Adrenal gland (tissue), 12 donors: ENCODE data around the gene PSMG3. TPM values are rescaled to one million over a fixed set of nuclear protein-coding genes. Genes with fewer than 3 reads are reported as not detected.
"Not testable (repeated sequence)": the region's sequence is repeated elsewhere in the genome, so short reads cannot be mapped to it uniquely, and the experiment has no call there.

Experiments
- DNase-seq, 7 donors: peaks; one replicate each; pipeline ENCODE4 v3.0.0-alpha.2; 2019 to 2020
- H3K27ac ChIP-seq, 5 donors: fragments of 200-600 bp; sonication (generic) in 4 of 5; 1 replicate in 3 of 5; 2 replicates in 2 of 5; pipeline versions ENCODE4 v1.5.1 to v1.8.0; 2016 to 2020; ENCODE audit warnings: mild to moderate bottlenecking in 1 of 5
- H3K27me3 ChIP-seq: fragments of 200-600 bp; 2 replicates; pipeline ENCODE4 v1.8.0; 2021
- H3K36me3 ChIP-seq, 2 donors: fragments of 200-600 bp; replicated peaks in 1 of 2; 1 replicate in 1 of 2; 2 replicates in 1 of 2; pipeline versions ENCODE4 v1.5.1 to v1.8.0; 2018 to 2022
- H3K4me1 ChIP-seq, 2 donors: fragments of 200-600 bp; replicated peaks in 1 of 2; 1 replicate in 1 of 2; 2 replicates in 1 of 2; pipeline versions ENCODE4 v1.5.1 to v1.8.0; 2018 to 2021
- H3K4me3 ChIP-seq, 4 donors: fragments of 200-600 bp; sonication (generic) in 3 of 4; one replicate each; pipeline ENCODE4 v1.5.1; 2016 to 2018
- H3K9me3 ChIP-seq, 3 donors: fragments of 200-600 bp; sonication (generic) in 1 of 3; replicated peaks in 1 of 3; 1 replicate in 2 of 3; 2 replicates in 1 of 3; pipeline versions ENCODE4 v1.5.1 to v1.8.0; 2016 to 2021
- CTCF ChIP-seq, 6 experiments: fragments of 450-650 bp in 4 of 6; fragments of 200-600 bp in 2 of 6; sonication (generic) in 1 of 6; IDR thresholded peaks; 1 replicate in 5 of 6; 2 replicates in 1 of 6; pipeline versions ENCODE4 v1.5.1 to v1.8.0; 2016 to 2021; ENCODE audit warnings: antibody characterized with exemption in 6 of 6, mild to moderate bottlenecking in 2 of 6, moderate library complexity in 1 of 6
- POLR2A ChIP-seq, 2 donors: fragments of 450-650 bp; IDR thresholded peaks; one replicate each; pipeline ENCODE4 v1.6.1; 2017; ENCODE audit warnings: antibody characterized with exemption in 2 of 2, mild to moderate bottlenecking in 2 of 2, moderate library complexity in 1 of 2
- WGBS, 4 donors: extraction: QIAGEN DNeasy Blood & Tissue Kit in 2 of 4; methylation state at CpG; one replicate each; pipeline versions ENCODE4 v1.1.5 to v1.1.7; 2013 to 2017; 5-methylcytosine and 5-hydroxymethylcytosine counted together
- intact Hi-C, 2 donors: fragments of 100-400 bp; cut with DNase I; formaldehyde crosslinking; loops; one replicate each; pipeline versions ENCODE4 v1.14.1 to v1.15.0; 2022 to 2023
- polyA plus RNA-seq, 3 donors: library from polyadenylated mRNA; stranded (reverse); fragments of 200-250 nt in 2 of 3; fragments of 350-450 nt in 1 of 3; fragmentation: Illumina TruSeq in 1 of 3; extraction: RNeasy Lipid Tissue Mini Kit (QIAGEN cat#74804) in 1 of 3; gene quantifications; one replicate each; pipeline ENCODE4 v1.2.3, GENCODE V29; 2013 to 2014
- total RNA-seq, 9 donors: library from RNA; depleted of rRNA in 4 of 9; stranded (reverse); fragments of >200 nt in 4 of 9; fragments of 120-200 nt in 1 of 9; fragmentation: NEBNext Ultra II Directional in 1 of 9; extraction: Animal tissue kit (Norgen Biotek cat#: 25700) in 1 of 9; gene quantifications; one replicate each; pipeline versions ENCODE4 v1.1.0 to v1.2.4, GENCODE V29; 2013 to 2023
- donor health status: healthy with polysubstance abuse.
- donor health status: Bipolar disorder and iron deficiency.
- donor health status: DM: yes; HTN: yes; CAD: no.
- donor health status: DM: no; HTN: no; CAD: no.
- donor health status: DM: no; HTN: no; CAD: no.
- donor health status: DM: yes; HTN: yes; CAD: no.

PSMG3 gene
- total and polyA plus RNA-seq, 12 donors = 17.3 to 82.7 (median 34.8) TPM

- Histone ChIP-seq H3K36me3 (no peaks in the 10 kb centered on the region), H3K27me3 (peaks cover 15% of the 10 kb centered on the region), H3K4me3 (no peak overlapping the region), H3K27ac (no peak overlapping the region), H3K9me3 (peaks cover 0 to 6% (median 0%) of the 10 kb centered on the region in 3 donors), H3K4me1 (no peaks in the 10 kb centered on the region)
- TF ChIP-seq POLR2A (IDR thresholded peaks at IDR 0.05) (no peak), CTCF (IDR thresholded peaks at IDR 0.05) (no peak)
- intact Hi-C loops = no loop called here
- WGBS, 4 donors = 83 to 91% (median 85%) methylated on average over 11 to 37 of the region's 37 CpGs
- DNase-seq = no peak
These were observed 15.5 kb upstream of the PSMG3 start for GRCh38 chr7:1585142-1585981.

- Histone ChIP-seq H3K9me3 (peaks cover 0 to 6% (median 0%) of the 10 kb centered on the region in 3 donors), H3K27ac (no peak overlapping the region), H3K4me1 (no peaks in the 10 kb centered on the region), H3K36me3 (no peaks in the 10 kb centered on the region), H3K4me3 (no peak overlapping the region), H3K27me3 (peaks cover 15% of the 10 kb centered on the region)
- TF ChIP-seq POLR2A (IDR thresholded peaks at IDR 0.05) (no peak), CTCF (IDR thresholded peaks at IDR 0.05) (no peak)
- 89 to 97% (median 93%) methylated on average over 18 of the region's 18 CpGs for WGBS, 4 donors
- intact Hi-C loops = no loop called here
- no peak for DNase-seq
These were observed 14.9 kb upstream of the PSMG3 start for GRCh38 chr7:1584700-1585099.

GRCh38 chr7:1583241-1583930, 13.6 kb upstream of the PSMG3 start:
- intact Hi-C loops, H3K27me3 ChIP-seq, H3K27ac ChIP-seq, H3K9me3 ChIP-seq, H3K4me3 ChIP-seq, DNase-seq, H3K36me3 ChIP-seq, H3K4me1 ChIP-seq: not testable (repeated sequence)
- 81 to 91% (median 85%) methylated on average over 19 of the region's 19 CpGs for WGBS, 4 donors

- DNase-seq = peak in 1 of 7 donors; percentile 76
- no peak overlapping the region for H3K4me3 ChIP-seq
- H3K27me3 ChIP-seq = no peaks in the 10 kb centered on the region
- TF ChIP-seq CTCF (IDR thresholded peaks at IDR 0.05) (no peak), POLR2A (IDR thresholded peaks at IDR 0.05) (no peak)
- H3K27ac ChIP-seq = no peak overlapping the region
- no peaks in the 10 kb centered on the region for H3K4me1 ChIP-seq
- intact Hi-C loops = no loop called here
- no peaks in the 10 kb centered on the region for H3K36me3 ChIP-seq
- H3K9me3 ChIP-seq = no peaks in the 10 kb centered on the region
- 39 to 76% (median 66%) methylated on average over 3 to 19 of the region's 19 CpGs for WGBS, 4 donors
These were observed 10.7 kb upstream of the PSMG3 start for GRCh38 chr7:1580422-1581030.
